HUES6 (cell line): ENCODE results near the gene TCEAL1.
A peak's percentile ranks its signal among the peaks of the same experiment; 100 is the strongest.
"Not testable (repeated sequence)": the region's sequence is repeated elsewhere in the genome, so short reads cannot be mapped to it uniquely, and the experiment has no call there.

Source experiments
- H3K27ac ChIP-seq: 2 replicates; pipeline ENCODE4 v1.7.0; 2013; ENCODE audit warnings: low read depth, mild to moderate bottlenecking, low read length, inconsistent platforms
- H3K27me3 ChIP-seq: 2 replicates; pipeline ENCODE4 v1.6.1; 2013; ENCODE audit warnings: low read length; ENCODE audit not compliant: control insufficient read depth, insufficient read depth
- H3K36me3 ChIP-seq: 2 replicates; pipeline ENCODE4 v1.6.1; 2013; ENCODE audit warnings: low read length; ENCODE audit not compliant: control insufficient read depth, insufficient read depth
- H3K4me1 ChIP-seq: 2 replicates; pipeline ENCODE4 v1.6.1; 2013; ENCODE audit warnings: low read length; ENCODE audit not compliant: control insufficient read depth, insufficient read depth
- H3K4me3 ChIP-seq: 2 replicates; pipeline ENCODE4 v1.5.1; 2013; ENCODE audit warnings: low read depth, low read length
- H3K9ac ChIP-seq: one replicate; pipeline ENCODE4 v1.6.1; 2013; ENCODE audit warnings: mild to moderate bottlenecking, low read length
- H3K9me3 ChIP-seq: 2 replicates; pipeline ENCODE4 v1.6.1; 2013; ENCODE audit warnings: low read depth, low read length; ENCODE audit not compliant: control insufficient read depth, insufficient read depth

Gene TCEAL1

GRCh38 chrX:103628386-103629317, at the start of gene TCEAL1:
Gene TCEAL1, plus strand, starts transcription at chrX:103628975. Its CDS starts 942 bp downstream, at chrX:103629917.
- H3K36me3 ChIP-seq = no peaks in the 10 kb centered on the region
- H3K4me3 ChIP-seq = peak within 1 kb of the TSS; percentile 95
- no peaks in the 10 kb centered on the region for H3K9me3 ChIP-seq
- no peaks in the 10 kb centered on the region; the same call in 1 of the 2 replicates for H3K27me3 ChIP-seq
- peak within 1 kb of the TSS; percentile 74 for H3K9ac ChIP-seq
- peak within 1 kb of the TSS; percentile 11; the same call in 1 of the 2 replicates for H3K27ac ChIP-seq
- H3K4me1 ChIP-seq = peaks cover 15% of the 10 kb centered on the region

GRCh38 chrX:103584596-103584995, 44.2 kb upstream of the TCEAL1 start:
- Histone ChIP-seq H3K4me1 (no peaks in the 10 kb centered on the region), H3K36me3 (peaks cover 19% of the 10 kb centered on the region), H3K9ac (no peak overlapping the region), H3K27ac (no peak overlapping the region), H3K4me3 (peak overlapping the region; percentile 100), H3K27me3 (peaks cover 12% of the 10 kb centered on the region; the same call in 1 of the 2 replicates), H3K9me3 (no peaks in the 10 kb centered on the region)

GRCh38 chrX:103585411-103586313, 43.1 kb upstream of the TCEAL1 start, which contains the start of gene TCEAL4:
Gene TCEAL4, plus strand, starts transcription at chrX:103585515. Its CDS starts 1,161 bp downstream, at chrX:103586676.
- Histone ChIP-seq H3K4me1 (no peaks in the 10 kb centered on the region), H3K4me3 (peak within 1 kb of the TSS; percentile 100), H3K9me3 (no peaks in the 10 kb centered on the region), H3K36me3 (peaks cover 19% of the 10 kb centered on the region), H3K9ac (peak within 1 kb of the TSS; percentile 90), H3K27ac (peak within 1 kb of the TSS; percentile 7; the same call in 1 of the 2 replicates), H3K27me3 (peaks cover 7% of the 10 kb centered on the region; the same call in 1 of the 2 replicates)

GRCh38 chrX:103586314-103586646, 42.5 kb upstream of the TCEAL1 start:
- Histone ChIP-seq H3K27me3 (peaks cover 6% of the 10 kb centered on the region; the same call in 1 of the 2 replicates), H3K9ac (peak overlapping the region; percentile 90), H3K36me3 (peaks cover 19% of the 10 kb centered on the region), H3K4me1 (no peaks in the 10 kb centered on the region), H3K9me3 (no peaks in the 10 kb centered on the region), H3K4me3 (peak overlapping the region; percentile 100), H3K27ac (peak overlapping the region; percentile 7; the same call in 1 of the 2 replicates)

GRCh38 chrX:103586659-103587058, 42.1 kb upstream of the TCEAL1 start:
- Histone ChIP-seq H3K4me1 (no peaks in the 10 kb centered on the region), H3K27ac (no peak overlapping the region), H3K9ac (no peak overlapping the region), H3K27me3 (peaks cover 2% of the 10 kb centered on the region; the same call in 1 of the 2 replicates), H3K36me3 (peaks cover 19% of the 10 kb centered on the region), H3K4me3 (peak overlapping the region; percentile 100), H3K9me3 (no peaks in the 10 kb centered on the region)

- not testable (repeated sequence) for H3K4me1 ChIP-seq, H3K27me3 ChIP-seq
Observed at GRCh38 chrX:103592295-103592694, 36.5 kb upstream of the TCEAL1 start.

GRCh38 chrX:103595202-103595601, 33.6 kb upstream of the TCEAL1 start:
- not testable (repeated sequence) for H3K36me3 ChIP-seq, H3K27me3 ChIP-seq, H3K27ac ChIP-seq, H3K4me3 ChIP-seq, H3K4me1 ChIP-seq, H3K9ac ChIP-seq
- peaks cover 15% of the 10 kb centered on the region for H3K9me3 ChIP-seq

More at GRCh38 chrX:103592295-103592694, 36.5 kb upstream of the TCEAL1 start:
- H3K27ac ChIP-seq, H3K4me3 ChIP-seq, H3K9ac ChIP-seq: not testable (repeated sequence)
- peaks cover 15% of the 10 kb centered on the region for H3K9me3 ChIP-seq
- H3K36me3 ChIP-seq = peaks cover 17% of the 10 kb centered on the region

GRCh38 chrX:103607364-103608305, 21.1 kb upstream of the TCEAL1 start, which contains the start of gene TCEAL3:
Gene TCEAL3, plus strand, starts transcription at chrX:103607963. Its CDS starts 1,102 bp downstream, at chrX:103609065.
- Histone ChIP-seq H3K9me3 (no peaks in the 10 kb centered on the region), H3K4me1 (peaks cover 11% of the 10 kb centered on the region; the same call in 1 of the 2 replicates), H3K36me3 (peaks cover 4% of the 10 kb centered on the region; the same call in 1 of the 2 replicates), H3K27ac (no peak within 1 kb of the TSS; the same call in 1 of the 2 replicates), H3K9ac (peak within 1 kb of the TSS; percentile 70), H3K4me3 (peak within 1 kb of the TSS; percentile 78), H3K27me3 (peaks cover 45% of the 10 kb centered on the region)

- Histone ChIP-seq H3K36me3 (peaks cover 4% of the 10 kb centered on the region; the same call in 1 of the 2 replicates), H3K4me1 (peaks cover 11% of the 10 kb centered on the region; the same call in 1 of the 2 replicates), H3K27ac (no peak overlapping the region; the same call in 1 of the 2 replicates), H3K9me3 (no peaks in the 10 kb centered on the region), H3K4me3 (peak overlapping the region; percentile 78), H3K27me3 (peaks cover 40% of the 10 kb centered on the region), H3K9ac (peak overlapping the region; percentile 70)
Observed at GRCh38 chrX:103608306-103608963, 20.3 kb upstream of the TCEAL1 start.
